Activated T-helper 9 cell treated with anti-CD3 and anti-CD28 coated beads, Interleukin-2, amount 50 U/mL, for 16 hours (primary cell): Measurements from ENCODE around the gene SEZ6L2.
"Not testable (repeated sequence)": the region's sequence is repeated elsewhere in the genome, so short reads cannot be mapped to it uniquely, and the experiment has no call there.

Experiments
- DNase-seq: peaks from one replicate; pipeline ENCODE4 v3.0.0-alpha.2; 2020; ENCODE audit warnings: low read depth

Gene SEZ6L2

GRCh38 chr16:29899516-29900101 is at the start of gene SEZ6L2:
TSS of gene SEZ6L2 (minus strand) at chr16:29899550. CDS start at chr16:29899019, 531 bp downstream.
- peak; percentile 61 for DNase-seq

- no peak for DNase-seq
Measured at GRCh38 chr16:29947897-29948296, 48.5 kb upstream of the SEZ6L2 start.

GRCh38 chr16:29943846-29944799 is 44.8 kb upstream of the SEZ6L2 start:
- no peak for DNase-seq

- DNase-seq, result no peak
Measured at GRCh38 chr16:29940656-29941055, 41.3 kb upstream of the SEZ6L2 start.

GRCh38 chr16:29931750-29932149 is 32.4 kb upstream of the SEZ6L2 start:
- not testable (repeated sequence) for DNase-seq

- no peak for DNase-seq
Measured at GRCh38 chr16:29927070-29927905, 27.9 kb upstream of the SEZ6L2 start.

GRCh38 chr16:29926711-29927052 is 27.3 kb upstream of the SEZ6L2 start:
- no peak for DNase-seq

- DNase-seq, result peak; percentile 85
Measured at GRCh38 chr16:29925781-29926710, 26.7 kb upstream of the SEZ6L2 start, which contains the start of gene KCTD13. TSS of gene KCTD13 (minus strand) at chr16:29926226. CDS start at chr16:29926033, 193 bp downstream.

- DNase-seq, result no peak
Measured at GRCh38 chr16:29925105-29925756, 25.9 kb upstream of the SEZ6L2 start.

GRCh38 chr16:29922986-29923501 is 23.7 kb upstream of the SEZ6L2 start:
- DNase-seq, result no peak

GRCh38 chr16:29922326-29922725 is 23.0 kb upstream of the SEZ6L2 start:
- no peak for DNase-seq

- no peak for DNase-seq
Measured at GRCh38 chr16:29921034-29921385, 21.7 kb upstream of the SEZ6L2 start.

- no peak for DNase-seq
Measured at GRCh38 chr16:29920288-29921033, 21.1 kb upstream of the SEZ6L2 start.

GRCh38 chr16:29916979-29917378 is 17.6 kb upstream of the SEZ6L2 start:
- DNase-seq, result no peak

- DNase-seq, result no peak
Measured at GRCh38 chr16:29915590-29916247, 16.4 kb upstream of the SEZ6L2 start.

GRCh38 chr16:29913514-29913913 is 14.2 kb upstream of the SEZ6L2 start:
- no peak for DNase-seq

- no peak for DNase-seq
Measured at GRCh38 chr16:29912087-29912486, 12.7 kb upstream of the SEZ6L2 start.

- DNase-seq, result no peak
Measured at GRCh38 chr16:29911676-29912010, 12.3 kb upstream of the SEZ6L2 start.
